BE2C (cell line): ENCODE data around the gene PAF1.

Source experiments
- DNase-seq: peaks from one replicate; pipeline ENCODE4 v3.0.0-alpha.2; 2020
- H3K27me3 ChIP-seq: fragments of 250-450 bp; sonication (Bioruptor Pico); 2 replicates; pipeline ENCODE4 v1.5.1; 2020; ENCODE audit warnings: mild to moderate bottlenecking
- H3K36me3 ChIP-seq: fragments of 250-450 bp; sonication (Bioruptor Pico); 2 replicates; pipeline ENCODE4 v1.5.1; 2020; ENCODE audit warnings: mild to moderate bottlenecking
- H3K4me1 ChIP-seq: fragments of 250-450 bp; sonication (Bioruptor Pico); 2 replicates; pipeline ENCODE4 v1.5.1; 2020
- H3K4me3 ChIP-seq: 2 replicates; pipeline ENCODE4 v1.5.1; 2011; ENCODE audit warnings: low read depth, low read length
- H3K9me3 ChIP-seq: fragments of 250-450 bp; sonication (Bioruptor Pico); 2 replicates; pipeline ENCODE4 v1.5.1; 2020
- CTCF ChIP-seq: IDR thresholded peaks from 2 replicates; pipeline ENCODE4 v1.5.1; 2012; ENCODE audit warnings: mild to moderate bottlenecking, low read depth, low read length

The PAF1 gene

GRCh38 chr19:39352381-39353255, 38.3 kb downstream of the PAF1 start:
- TF ChIP-seq CTCF: no peak
- no peak overlapping the region for H3K4me3 ChIP-seq
- H3K9me3 ChIP-seq: no peaks in the 10 kb centered on the region
- H3K27me3 ChIP-seq: no peaks in the 10 kb centered on the region
- DNase-seq: no peak
- H3K4me1 ChIP-seq: no peaks in the 10 kb centered on the region
- peaks cover 44% of the 10 kb centered on the region for H3K36me3 ChIP-seq

GRCh38 chr19:39351537-39352064, 39.3 kb downstream of the PAF1 start:
- Histone ChIP-seq H3K36me3 (peaks cover 34% of the 10 kb centered on the region), H3K27me3 (no peaks in the 10 kb centered on the region), H3K9me3 (no peaks in the 10 kb centered on the region), H3K4me3 (no peak overlapping the region), H3K4me1 (no peaks in the 10 kb centered on the region)
- DNase-seq: no peak
- TF ChIP-seq CTCF: no peak

- Histone ChIP-seq H3K4me1 (no peaks in the 10 kb centered on the region), H3K36me3 (peaks cover 31% of the 10 kb centered on the region), H3K4me3 (no peak overlapping the region), H3K9me3 (no peaks in the 10 kb centered on the region), H3K27me3 (no peaks in the 10 kb centered on the region)
- no peak for DNase-seq
- no peak for TF ChIP-seq CTCF
These were observed 40.8 kb downstream of the PAF1 start for GRCh38 chr19:39350156-39350555.

GRCh38 chr19:39349326-39349725, 41.6 kb downstream of the PAF1 start:
- TF ChIP-seq CTCF: no peak
- Histone ChIP-seq H3K36me3 (peaks cover 27% of the 10 kb centered on the region), H3K4me1 (no peaks in the 10 kb centered on the region), H3K4me3 (no peak overlapping the region), H3K27me3 (no peaks in the 10 kb centered on the region), H3K9me3 (no peaks in the 10 kb centered on the region)
- DNase-seq: no peak

- H3K4me3 ChIP-seq: no peak overlapping the region
- H3K9me3 ChIP-seq: no peaks in the 10 kb centered on the region
- no peak for TF ChIP-seq CTCF
- no peak for DNase-seq
- no peaks in the 10 kb centered on the region for H3K4me1 ChIP-seq
- H3K36me3 ChIP-seq: peaks cover 22% of the 10 kb centered on the region
- H3K27me3 ChIP-seq: no peaks in the 10 kb centered on the region
These were observed 43.4 kb downstream of the PAF1 start for GRCh38 chr19:39347332-39348164.
